ENCODE data around the gene SCML1.

SCML1 gene

DNA sequence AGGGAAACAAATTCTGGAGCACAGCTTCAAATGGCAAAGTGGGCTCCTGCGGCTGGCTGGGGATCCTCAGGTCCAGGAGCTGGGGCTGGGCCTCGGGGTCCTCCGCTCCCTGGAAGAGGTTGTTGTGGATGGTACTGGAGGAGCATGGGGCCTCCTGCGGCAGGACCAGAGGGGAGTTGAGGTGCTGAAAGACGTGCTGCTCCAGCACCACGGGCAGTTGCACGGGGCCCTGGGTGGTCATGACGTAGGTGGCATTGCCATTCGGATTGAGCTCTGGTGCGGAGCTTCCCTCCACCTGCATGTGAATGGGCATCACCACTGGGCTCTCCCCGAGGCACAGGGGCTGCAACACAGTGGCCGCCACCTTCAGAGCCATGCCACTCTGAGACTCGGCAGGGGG is 64.1 kb downstream of the SCML1 start:
- no peak for DNase-seq

- no peak for DNase-seq
Observed at GRCh38 chrX:17802756-17803155, 65.5 kb downstream of the SCML1 start.

DNA sequence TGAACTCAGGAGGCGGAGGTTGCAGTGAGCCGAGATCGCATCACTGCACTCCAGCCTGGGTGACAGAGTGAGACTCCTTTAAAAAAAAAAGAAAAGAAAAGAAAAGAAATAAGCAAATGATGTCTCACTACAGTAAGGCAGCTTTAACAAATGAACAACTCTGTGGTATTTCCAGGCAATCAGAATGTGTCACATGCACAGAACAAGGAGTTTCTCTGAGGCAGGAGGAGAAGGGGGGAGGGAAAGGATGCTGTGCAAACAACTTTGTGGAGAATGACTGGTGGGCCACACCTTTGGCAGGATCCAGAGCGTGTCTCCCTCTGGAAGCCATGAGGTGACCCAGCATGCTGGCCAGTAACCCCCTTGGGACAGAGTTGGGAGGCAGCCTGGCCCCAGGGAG is 66.2 kb downstream of the SCML1 start:
- DNase-seq = no peak

All from COR-L47 (cell line).